Mucosa of gallbladder (tissue), 1 donor: Measurements from ENCODE around the gene TEPSIN. TPM values are rescaled to one million over a fixed set of nuclear protein-coding genes. Genes with fewer than 3 reads are reported as not detected.

ENCODE experiments used
- DNase-seq: peaks from one replicate; pipeline ENCODE4 v3.0.0-alpha.2; 2020; ENCODE audit warnings: low spot score
- total RNA-seq: library from RNA; stranded (reverse); gene quantifications from one replicate; pipeline ENCODE4 v1.2.1, GENCODE V29; 2021
- donor health status: DM: no; HTN: no; CAD: no.

TEPSIN gene
- total RNA-seq, result 57.9 TPM

GRCh38 chr17:81238815-81239713, at the start of gene TEPSIN, which contains the start of gene NDUFAF8:
Gene TEPSIN (minus strand): TSS chr17:81239055. CDS start chr17:81239033, 22 bp downstream.
Gene NDUFAF8 (plus strand): TSS chr17:81239318. CDS start chr17:81239364, 46 bp downstream.
- DNase-seq, result peak; percentile 99

GRCh38 chr17:81287741-81288430, 49.0 kb upstream of the TEPSIN start:
- no peak for DNase-seq

GRCh38 chr17:81287152-81287551, 48.3 kb upstream of the TEPSIN start:
- no peak for DNase-seq

- DNase-seq, result no peak
Observed at GRCh38 chr17:81286491-81287145, 47.8 kb upstream of the TEPSIN start.

- DNase-seq, result no peak
Observed at GRCh38 chr17:81285894-81286293, 47.0 kb upstream of the TEPSIN start.

GRCh38 chr17:81285179-81285878, 46.5 kb upstream of the TEPSIN start:
- DNase-seq, result peak; percentile 73

- DNase-seq, result no peak
Observed at GRCh38 chr17:81282876-81283275, 44.0 kb upstream of the TEPSIN start.

GRCh38 chr17:81282141-81282540, 43.3 kb upstream of the TEPSIN start:
- no peak for DNase-seq

- DNase-seq, result no peak
Observed at GRCh38 chr17:81280571-81280970, 41.7 kb upstream of the TEPSIN start.

GRCh38 chr17:81279278-81280275, 40.7 kb upstream of the TEPSIN start:
- DNase-seq, result no peak

GRCh38 chr17:81278831-81279230, 40.0 kb upstream of the TEPSIN start:
- DNase-seq, result no peak

- no peak for DNase-seq
Observed at GRCh38 chr17:81277946-81278693, 39.3 kb upstream of the TEPSIN start.

GRCh38 chr17:81277421-81277820, 38.6 kb upstream of the TEPSIN start:
- DNase-seq, result peak; percentile 48

GRCh38 chr17:81276781-81277180, 37.9 kb upstream of the TEPSIN start:
- no peak for DNase-seq

- no peak for DNase-seq
Observed at GRCh38 chr17:81274471-81274855, 35.6 kb upstream of the TEPSIN start.

- DNase-seq, result no peak
Observed at GRCh38 chr17:81273698-81274470, 35.0 kb upstream of the TEPSIN start.

- no peak for DNase-seq
Observed at GRCh38 chr17:81272616-81273015, 33.8 kb upstream of the TEPSIN start.

GRCh38 chr17:81271226-81271625, 32.4 kb upstream of the TEPSIN start:
- DNase-seq, result no peak

- DNase-seq, result no peak
Observed at GRCh38 chr17:81270279-81270678, 31.4 kb upstream of the TEPSIN start.
